MCF 10A (cell line): ENCODE results near the gene ZSWIM4. TPM values are rescaled to one million over a fixed set of nuclear protein-coding genes. Genes with fewer than 3 reads are reported as not detected.

ENCODE experiments used
- BruUV-seq: library from RNA; stranded (reverse); fragments of 400-500 nt; replicated peaks from 2 replicates; lab custom pipeline; 2021; lab: Mats Ljungman, UMichigan
- CTCF ChIA-PET: fragments of 300-600 bp; sonication (Branson Sonifier 250); formaldehyde crosslinking; extraction: SDS; loops from one replicate; lab custom pipeline; 2021; ENCODE audit warnings: antibody characterized with exemption, inconsistent platforms; lab: Yijun Ruan, JAX
- POLR2A ChIA-PET: fragments of 300-600, 350-650 bp; sonication (Branson Sonifier 250); formaldehyde crosslinking; extraction: SDS; loops from one replicate; lab custom pipeline; 2020; ENCODE audit warnings: antibody characterized with exemption, inconsistent platforms; lab: Yijun Ruan, JAX
- DNase-seq: peaks from one replicate; pipeline ENCODE4 v3.0.0-alpha.2; 2018; ENCODE audit not compliant: unreplicated experiment
- H3K27ac Mint-ChIP-seq: one replicate; pipeline ENCODE4 v1.8.0; 2022; ENCODE audit warnings: mild to moderate bottlenecking, low read depth, mixed read lengths; ENCODE audit not compliant: unreplicated experiment
- H3K27me3 Mint-ChIP-seq: one replicate; pipeline ENCODE4 v1.8.0; 2022; ENCODE audit warnings: mixed read lengths; ENCODE audit not compliant: insufficient read depth, unreplicated experiment
- H3K36me3 Mint-ChIP-seq: one replicate; pipeline ENCODE4 v1.8.0; 2022; ENCODE audit warnings: mild to moderate bottlenecking, moderate library complexity, mixed read lengths; ENCODE audit not compliant: insufficient read depth, unreplicated experiment
- H3K4me1 Mint-ChIP-seq: one replicate; pipeline ENCODE4 v1.8.0; 2022; ENCODE audit warnings: mixed read lengths; ENCODE audit not compliant: insufficient read depth, unreplicated experiment
- H3K4me3 Mint-ChIP-seq: one replicate; pipeline ENCODE4 v1.8.0; 2022; ENCODE audit warnings: mild to moderate bottlenecking, moderate library complexity, mixed read lengths; ENCODE audit not compliant: unreplicated experiment
- H3K9me3 Mint-ChIP-seq: one replicate; pipeline ENCODE4 v1.8.0; 2022; ENCODE audit warnings: mixed read lengths; ENCODE audit not compliant: unreplicated experiment
- intact Hi-C: fragments of 100-400 bp; cut with micrococcal nuclease; formaldehyde crosslinking; loops from 2 replicates; pipeline ENCODE4 v1.14.1; 2022
- total RNA-seq: library from RNA; stranded (reverse); gene quantifications from 2 replicates; pipeline ENCODE4 v1.2.3, GENCODE V29; 2022
- TF ChIP-seq, protein P1 (sequence below): fragments of 200-600 bp; IDR thresholded peaks from one replicate; pipeline ENCODE4 v1.8.0; 2022; ENCODE audit warnings: antibody characterized with exemption, mild to moderate bottlenecking; ENCODE audit not compliant: unreplicated experiment

ZSWIM4 gene
- total RNA-seq, 1 experiment from 2014 or later, result 9.4 TPM

- Mint-ChIP-seq H3K27ac (no peak overlapping the region), H3K27me3 (peaks cover 34% of the 10 kb centered on the region), H3K9me3 (no peaks in the 10 kb centered on the region), H3K36me3 (peaks cover 7% of the 10 kb centered on the region), H3K4me3 (peak overlapping the region; percentile 50), H3K4me1 (peaks cover 15% of the 10 kb centered on the region)
- no peak for DNase-seq
- POLR2A ChIA-PET, result no interaction called here
- intact Hi-C loops, result no loop called here
- TF ChIP-seq, protein P1, sequence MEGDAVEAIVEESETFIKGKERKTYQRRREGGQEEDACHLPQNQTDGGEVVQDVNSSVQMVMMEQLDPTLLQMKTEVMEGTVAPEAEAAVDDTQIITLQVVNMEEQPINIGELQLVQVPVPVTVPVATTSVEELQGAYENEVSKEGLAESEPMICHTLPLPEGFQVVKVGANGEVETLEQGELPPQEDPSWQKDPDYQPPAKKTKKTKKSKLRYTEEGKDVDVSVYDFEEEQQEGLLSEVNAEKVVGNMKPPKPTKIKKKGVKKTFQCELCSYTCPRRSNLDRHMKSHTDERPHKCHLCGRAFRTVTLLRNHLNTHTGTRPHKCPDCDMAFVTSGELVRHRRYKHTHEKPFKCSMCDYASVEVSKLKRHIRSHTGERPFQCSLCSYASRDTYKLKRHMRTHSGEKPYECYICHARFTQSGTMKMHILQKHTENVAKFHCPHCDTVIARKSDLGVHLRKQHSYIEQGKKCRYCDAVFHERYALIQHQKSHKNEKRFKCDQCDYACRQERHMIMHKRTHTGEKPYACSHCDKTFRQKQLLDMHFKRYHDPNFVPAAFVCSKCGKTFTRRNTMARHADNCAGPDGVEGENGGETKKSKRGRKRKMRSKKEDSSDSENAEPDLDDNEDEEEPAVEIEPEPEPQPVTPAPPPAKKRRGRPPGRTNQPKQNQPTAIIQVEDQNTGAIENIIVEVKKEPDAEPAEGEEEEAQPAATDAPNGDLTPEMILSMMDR, result no peak
- CTCF ChIA-PET, result interaction anchor here (0.6 kb wide), 1 partner anchor 495 kb away, joined by 3 read pairs; no protein-coding TSS in a partner anchor
- BruUV-seq, result no TSS peak
These were observed 70.6 kb downstream of the ZSWIM4 start for GRCh38 chr19:13865571-13866462.

DNA sequence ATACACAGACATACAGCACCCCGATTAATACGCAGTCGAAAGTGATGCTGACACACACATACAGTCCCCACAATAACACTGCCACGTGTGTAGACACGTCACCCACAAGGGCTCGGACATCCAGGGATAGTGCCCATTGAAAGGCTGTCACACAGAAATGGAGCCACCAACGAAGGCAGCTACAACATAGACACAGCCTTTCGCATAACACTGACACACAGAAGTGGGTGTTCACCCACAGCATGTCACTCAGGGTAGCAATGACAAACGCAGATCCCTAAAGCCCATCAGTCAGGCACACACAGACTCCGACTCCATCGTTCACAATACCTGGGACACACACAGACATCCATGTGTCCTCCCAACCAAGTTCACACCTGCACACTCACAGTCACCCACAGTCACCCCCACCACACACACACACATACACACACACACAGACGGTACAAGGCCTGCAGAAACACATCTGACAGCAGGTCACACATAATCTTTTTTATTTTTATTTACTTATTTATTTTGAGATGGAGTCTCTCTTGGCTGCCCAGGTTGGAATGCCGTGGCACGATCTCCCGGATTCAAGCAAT is 71.3 kb downstream of the ZSWIM4 start:
- H3K4me3 Mint-ChIP-seq, result peak overlapping the region; percentile 50
- H3K4me1 Mint-ChIP-seq, result peaks cover 14% of the 10 kb centered on the region
- no peaks in the 10 kb centered on the region for H3K9me3 Mint-ChIP-seq
- H3K27me3 Mint-ChIP-seq, result peaks cover 34% of the 10 kb centered on the region
- no peak overlapping the region for H3K27ac Mint-ChIP-seq
- ChIA-PET POLR2A (interaction anchor here (0.6 kb wide), 1 partner anchor 205 kb away, joined by 3 read pairs; no protein-coding TSS in a partner anchor), CTCF (no interaction called here)
- intact Hi-C loops, result no loop called here
- BruUV-seq, result no TSS peak
- TF ChIP-seq, protein P1, result no peak
- no peak for DNase-seq
- peaks cover 7% of the 10 kb centered on the region for H3K36me3 Mint-ChIP-seq

- H3K27ac Mint-ChIP-seq, result no peak overlapping the region
- CTCF ChIA-PET, result interaction anchor here (0.5 to 1.6 kb wide), 3 partner anchors 11 to 207 kb away, joined by 3 to 4 read pairs (median 3); no protein-coding TSS in a partner anchor
- POLR2A ChIA-PET, result interaction anchor here (1.1 kb wide), 1 partner anchor 205 kb away, joined by 4 read pairs; no protein-coding TSS in a partner anchor
- TF ChIP-seq, protein P1, result no peak
- H3K4me1 Mint-ChIP-seq, result peaks cover 6% of the 10 kb centered on the region
- DNase-seq, result no peak
- H3K36me3 Mint-ChIP-seq, result peaks cover 7% of the 10 kb centered on the region
- intact Hi-C loops, result no loop called here
- no peaks in the 10 kb centered on the region for H3K9me3 Mint-ChIP-seq
- H3K4me3 Mint-ChIP-seq, result no peak overlapping the region
- BruUV-seq, result no TSS peak
- peaks cover 34% of the 10 kb centered on the region for H3K27me3 Mint-ChIP-seq
These were observed 73.4 kb downstream of the ZSWIM4 start for GRCh38 chr19:13868663-13869062.

DNA sequence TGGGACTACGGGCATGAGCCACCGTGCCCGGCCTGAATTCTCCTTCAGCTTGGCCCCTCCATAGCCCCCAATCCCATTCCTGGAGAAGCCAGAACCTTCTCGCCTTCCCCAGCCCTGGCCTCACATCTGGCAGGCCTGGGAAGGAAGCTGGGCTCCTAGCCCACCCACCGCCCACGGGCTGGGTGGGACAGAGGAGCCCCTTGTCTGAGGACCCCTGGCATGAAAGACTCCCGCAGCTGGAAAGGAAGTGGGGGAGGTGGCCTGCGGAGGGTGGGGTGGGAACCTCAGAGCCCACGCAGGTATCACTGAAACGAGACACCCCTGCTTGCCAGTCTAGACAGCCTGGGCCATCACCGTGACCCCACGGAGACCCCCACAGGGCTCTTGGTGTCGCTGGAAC is 74.0 kb downstream of the ZSWIM4 start:
- Mint-ChIP-seq H3K4me3 (no peak overlapping the region), H3K36me3 (peaks cover 7% of the 10 kb centered on the region), H3K27ac (no peak overlapping the region), H3K4me1 (peaks cover 4% of the 10 kb centered on the region), H3K27me3 (peaks cover 29% of the 10 kb centered on the region), H3K9me3 (no peaks in the 10 kb centered on the region)
- no TSS peak for BruUV-seq
- POLR2A ChIA-PET, result interaction anchor here (1.0 kb wide), 1 partner anchor 11 kb away, joined by 4 read pairs; no protein-coding TSS in a partner anchor
- CTCF ChIA-PET, result interaction anchor here (0.5 to 1.5 kb wide), 4 partner anchors 85 to 236 kb away, joined by 3 to 4 read pairs (median 3); no protein-coding TSS in a partner anchor
- no peak for DNase-seq
- intact Hi-C loops, result no loop called here
- TF ChIP-seq, protein P1, result no peak
